Measurements from ENCODE around the gene COL6A3. TPM values are rescaled to one million over a fixed set of nuclear protein-coding genes. Genes with fewer than 3 reads are reported as not detected.
A peak's percentile ranks its signal among the peaks of the same experiment; 100 is the strongest.

Gene COL6A3
- total and polyA plus RNA-seq, 2 experiments from 2014 or later = 1.3 to 4.1 TPM

DNA sequence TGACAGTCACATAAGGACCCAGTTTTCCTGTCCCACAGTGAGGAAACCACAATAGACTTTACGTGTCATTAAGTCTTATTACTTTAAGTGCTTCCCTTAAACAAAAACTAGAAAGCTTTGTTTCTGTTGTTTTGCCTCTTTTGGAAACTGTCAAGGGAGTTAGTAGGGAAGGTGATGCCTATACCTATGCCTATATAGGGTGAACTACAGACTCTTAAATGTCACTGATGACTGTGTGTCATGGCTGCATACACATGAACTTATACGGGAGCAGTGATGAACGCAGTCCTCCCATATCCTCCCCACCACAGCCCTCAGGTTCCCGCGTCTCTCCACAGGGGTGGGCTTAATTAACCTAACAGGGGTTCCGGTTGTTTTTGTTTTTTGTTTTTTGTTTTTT lies 97.6 kb downstream of the COL6A3 start:
- H3K4me3 ChIP-seq = no peak overlapping the region
- no peaks in the 10 kb centered on the region for H3K9me3 ChIP-seq (ENCODE audit: low read depth)
- peaks cover 16% of the 10 kb centered on the region for H3K4me1 ChIP-seq (ENCODE audit: low read depth)
- peak overlapping the region; percentile 99 for H3K27ac ChIP-seq
- DNase-seq (ENCODE audit: low read depth in 1 of 2, low spot score in 1 of 2) = no peak
- H3K27me3 ChIP-seq = no peaks in the 10 kb centered on the region
- TF ChIP-seq, protein P1, sequence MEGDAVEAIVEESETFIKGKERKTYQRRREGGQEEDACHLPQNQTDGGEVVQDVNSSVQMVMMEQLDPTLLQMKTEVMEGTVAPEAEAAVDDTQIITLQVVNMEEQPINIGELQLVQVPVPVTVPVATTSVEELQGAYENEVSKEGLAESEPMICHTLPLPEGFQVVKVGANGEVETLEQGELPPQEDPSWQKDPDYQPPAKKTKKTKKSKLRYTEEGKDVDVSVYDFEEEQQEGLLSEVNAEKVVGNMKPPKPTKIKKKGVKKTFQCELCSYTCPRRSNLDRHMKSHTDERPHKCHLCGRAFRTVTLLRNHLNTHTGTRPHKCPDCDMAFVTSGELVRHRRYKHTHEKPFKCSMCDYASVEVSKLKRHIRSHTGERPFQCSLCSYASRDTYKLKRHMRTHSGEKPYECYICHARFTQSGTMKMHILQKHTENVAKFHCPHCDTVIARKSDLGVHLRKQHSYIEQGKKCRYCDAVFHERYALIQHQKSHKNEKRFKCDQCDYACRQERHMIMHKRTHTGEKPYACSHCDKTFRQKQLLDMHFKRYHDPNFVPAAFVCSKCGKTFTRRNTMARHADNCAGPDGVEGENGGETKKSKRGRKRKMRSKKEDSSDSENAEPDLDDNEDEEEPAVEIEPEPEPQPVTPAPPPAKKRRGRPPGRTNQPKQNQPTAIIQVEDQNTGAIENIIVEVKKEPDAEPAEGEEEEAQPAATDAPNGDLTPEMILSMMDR (IDR thresholded peaks at IDR 0.05; ENCODE audit: low read depth, low read length) = no peak
- H3K36me3 ChIP-seq = no peaks in the 10 kb centered on the region

DNA sequence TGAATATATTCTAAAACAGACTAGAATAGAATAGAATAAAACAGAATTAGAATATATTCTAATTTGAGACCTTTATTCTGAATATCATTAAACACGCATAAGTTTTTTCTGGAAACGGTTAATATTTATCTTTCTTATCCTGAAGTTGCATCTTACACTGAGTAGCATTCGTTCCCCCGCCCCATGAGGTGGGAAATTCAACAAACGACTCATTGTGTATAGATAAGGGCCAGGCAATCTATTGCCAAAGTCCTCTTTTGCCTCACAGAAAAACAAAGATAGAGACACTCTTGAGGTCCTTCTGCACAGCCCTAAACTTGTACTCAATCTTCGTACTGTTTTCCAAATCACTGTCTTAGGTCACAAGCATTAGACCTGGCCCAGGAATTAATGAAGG lies 98.1 kb downstream of the COL6A3 start:
- H3K27ac ChIP-seq = peak overlapping the region; percentile 99
- DNase-seq (ENCODE audit: low read depth in 1 of 2, low spot score in 1 of 2) = peak in 1 of 2 donors; percentile 82
- TF ChIP-seq, protein P1 (IDR thresholded peaks at IDR 0.05; ENCODE audit: low read depth, low read length) = no peak

GRCh38 chr2:237315170-237315828 lies 98.7 kb downstream of the COL6A3 start:
- H3K4me1 ChIP-seq (ENCODE audit: low read depth) = peaks cover 21% of the 10 kb centered on the region
- H3K27ac ChIP-seq = peak overlapping the region; percentile 99
- peak; percentile 94 to 98 for DNase-seq (ENCODE audit: low read depth in 1 of 2, low spot score in 1 of 2)
- H3K4me3 ChIP-seq = no peak overlapping the region
- no peaks in the 10 kb centered on the region for H3K27me3 ChIP-seq
- no peaks in the 10 kb centered on the region for H3K9me3 ChIP-seq (ENCODE audit: low read depth)
- TF ChIP-seq, protein P1 (IDR thresholded peaks at IDR 0.05; ENCODE audit: low read depth, low read length) = peak; percentile 35
- no peaks in the 10 kb centered on the region for H3K36me3 ChIP-seq

More for the DNA sequence above, 98.1 kb downstream of the COL6A3 start:
- H3K36me3 ChIP-seq = no peaks in the 10 kb centered on the region
- no peaks in the 10 kb centered on the region for H3K9me3 ChIP-seq (ENCODE audit: low read depth)
- no peaks in the 10 kb centered on the region for H3K27me3 ChIP-seq
- H3K4me3 ChIP-seq = no peak overlapping the region
- peaks cover 16% of the 10 kb centered on the region for H3K4me1 ChIP-seq (ENCODE audit: low read depth)

GRCh38 chr2:237314681-237315080 lies 99.3 kb downstream of the COL6A3 start:
- Histone ChIP-seq H3K27me3 (no peaks in the 10 kb centered on the region), H3K9me3 (ENCODE audit: low read depth) (no peaks in the 10 kb centered on the region), H3K4me3 (no peak overlapping the region), H3K4me1 (ENCODE audit: low read depth) (peaks cover 21% of the 10 kb centered on the region), H3K27ac (peak overlapping the region; percentile 99), H3K36me3 (no peaks in the 10 kb centered on the region)
- DNase-seq (ENCODE audit: low read depth in 1 of 2, low spot score in 1 of 2) = no peak
- TF ChIP-seq, protein P1 (IDR thresholded peaks at IDR 0.05; ENCODE audit: low read depth, low read length) = no peak

DNA sequence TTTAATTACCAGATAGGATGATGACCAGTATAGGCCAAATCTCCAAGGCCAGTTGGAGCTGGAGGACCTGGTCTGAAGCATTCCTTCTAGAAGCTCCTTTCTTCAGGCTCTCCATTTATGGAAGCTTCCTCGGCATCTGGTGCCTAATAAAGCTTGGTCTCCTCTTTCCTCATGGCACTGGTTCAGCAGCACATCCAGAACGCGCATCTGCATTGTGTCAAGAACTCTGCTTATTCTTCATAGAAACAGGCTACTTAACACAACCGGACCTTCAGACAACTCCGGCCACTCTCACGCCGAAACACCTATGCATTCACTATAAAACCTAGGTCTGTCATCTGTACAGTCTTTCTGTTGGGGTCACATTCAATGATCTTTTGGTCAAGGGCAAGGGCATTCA lies 99.8 kb downstream of the COL6A3 start:
- TF ChIP-seq, protein P1 (IDR thresholded peaks at IDR 0.05; ENCODE audit: low read depth, low read length) = no peak
- Histone ChIP-seq H3K4me1 (ENCODE audit: low read depth) (peaks cover 21% of the 10 kb centered on the region), H3K27ac (peak overlapping the region; percentile 99), H3K36me3 (no peaks in the 10 kb centered on the region), H3K27me3 (no peaks in the 10 kb centered on the region), H3K9me3 (ENCODE audit: low read depth) (no peaks in the 10 kb centered on the region), H3K4me3 (no peak overlapping the region)
- DNase-seq (ENCODE audit: low read depth in 1 of 2, low spot score in 1 of 2) = no peak
